Panc1 (cell line): Measurements from ENCODE around the gene SIGLEC8.

Source experiments
- CTCF ChIP-seq: fragments of 450-650 bp; IDR thresholded peaks from 2 replicates; pipeline ENCODE4 v1.5.1; 2017; ENCODE audit warnings: mild to moderate bottlenecking
- POLR2AphosphoS5 ChIP-seq: IDR thresholded peaks from 2 replicates; pipeline ENCODE4 v1.6.1; 2012; ENCODE audit warnings: mild to moderate bottlenecking, low read depth, low read length, moderate library complexity
- SIN3A ChIP-seq: IDR thresholded peaks from 2 replicates; pipeline ENCODE4 v1.6.1; 2012; ENCODE audit warnings: low read depth, mild to moderate bottlenecking, low read length, moderate library complexity, borderline replicate concordance; ENCODE audit not compliant: insufficient read depth

- TF ChIP-seq SIN3A (no peak), CTCF (no peak), POLR2AphosphoS5 (no peak)
Measured at GRCh38 chr19:51410950-51411748, 47.1 kb downstream of the SIGLEC8 start.
